B cell (primary cell): Measurements from ENCODE around the gene TCIRG1. TPM values are rescaled to one million over a fixed set of nuclear protein-coding genes. Genes with fewer than 3 reads are reported as not detected.
A peak's percentile ranks its signal among the peaks of the same experiment; 100 is the strongest.

ENCODE experiments used
- ATAC-seq: fragments of 200-7000 bp; cut with Tn5 transposase; one replicate; pipeline ENCODE4 v1.10.0; 2021; ENCODE audit warnings: low read depth, mild to moderate bottlenecking, moderate number of reproducible peaks, moderate library complexity
- CTCF ChIA-PET: fragments of 350-600 bp; sonication (Branson Sonifier 250); formaldehyde crosslinking; loops from one replicate; lab custom pipeline; 2021; ENCODE audit warnings: antibody characterized with exemption, inconsistent platforms; lab: Charles Lee
- POLR2A ChIA-PET: fragments of 350-600 bp; sonication (Branson Sonifier 250); formaldehyde crosslinking; loops from one replicate; lab custom pipeline; 2021; ENCODE audit warnings: antibody characterized with exemption; lab: Charles Lee
- DNase-seq: peaks from one replicate; pipeline ENCODE4 v3.0.0; 2013
- H2AFZ ChIP-seq: 2 replicates; pipeline ENCODE4 v1.6.1; 2012; ENCODE audit warnings: mild to moderate bottlenecking, low read depth, low read length; ENCODE audit not compliant: insufficient read depth, poor library complexity, severe bottlenecking
- H3K27ac ChIP-seq, 2 donors: 1 replicate in 1 of 2; 2 replicates in 1 of 2; pipeline ENCODE4 v1.5.1; 2012 to 2013; ENCODE audit warnings: low read length in 2 of 2, mild to moderate bottlenecking in 2 of 2, moderate library complexity in 1 of 2
- H3K27me3 ChIP-seq, 4 experiments: fragments of 200-600 bp in 1 of 4; sonication (generic) in 1 of 4; replicated peaks in 1 of 4; 1 replicate in 2 of 4; 2 replicates in 2 of 4; pipeline versions ENCODE4 v1.6.1 to v1.7.0; 2013 to 2016; ENCODE audit warnings: low read length in 3 of 4, mild to moderate bottlenecking in 2 of 4, mixed read lengths in 1 of 4, moderate library complexity in 1 of 4; ENCODE audit not compliant: insufficient read depth in 4 of 4, control insufficient read depth in 3 of 4; ENCODE audit errors: control extremely low read depth in 1 of 4
- H3K36me3 ChIP-seq, 2 experiments: replicated peaks in 1 of 2; 1 replicate in 1 of 2; 2 replicates in 1 of 2; pipeline versions ENCODE4 v1.6.1 to v1.7.1; 2013; ENCODE audit warnings: low read length in 1 of 2; ENCODE audit not compliant: insufficient read depth in 2 of 2, control insufficient read depth in 1 of 2; ENCODE audit errors: control extremely low read depth in 1 of 2, extremely low read depth in 1 of 2
- H3K4me1 ChIP-seq, 2 donors: fragments of 200-600 bp in 1 of 2; sonication (generic) in 1 of 2; 1 replicate in 1 of 2; 2 replicates in 1 of 2; pipeline versions ENCODE4 v1.5.1 to v1.6.1; 2013 to 2017; ENCODE audit warnings: low read length in 2 of 2; ENCODE audit not compliant: control insufficient read depth in 2 of 2, insufficient read depth in 2 of 2
- H3K4me2 ChIP-seq: replicated peaks from 2 replicates; pipeline ENCODE3; 2012; ENCODE audit warnings: mild to moderate bottlenecking, low read depth, low read length; ENCODE audit not compliant: poor library complexity, severe bottlenecking
- H3K4me3 ChIP-seq, 5 experiments: fragments of 200-600 bp in 1 of 5; sonication (generic) in 1 of 5; 1 replicate in 3 of 5; 2 replicates in 2 of 5; pipeline versions ENCODE4 v1.5.1 to v1.7.0; 2011 to 2016; ENCODE audit warnings: low read length in 4 of 5, mild to moderate bottlenecking in 4 of 5, low read depth in 2 of 5, control low read depth in 1 of 5, moderate library complexity in 1 of 5; ENCODE audit not compliant: insufficient read depth in 1 of 5; ENCODE audit errors: control extremely low read depth in 1 of 5, extremely low read depth in 1 of 5
- H3K79me2 ChIP-seq: fragments of 200-600 bp; sonication (generic); one replicate; pipeline ENCODE4 v1.6.0; 2016; ENCODE audit warnings: low read length; ENCODE audit not compliant: control insufficient read depth, insufficient read depth
- H3K9ac ChIP-seq: fragments of 200-600 bp; sonication (generic); 2 replicates; pipeline ENCODE4 v1.6.1; 2017; ENCODE audit warnings: mild to moderate bottlenecking, low read length, moderate library complexity
- H3K9me3 ChIP-seq, 3 donors: one replicate each; pipeline versions ENCODE4 v1.6.1 to v1.7.1; 2013; ENCODE audit warnings: low read length in 2 of 3; ENCODE audit not compliant: control insufficient read depth in 2 of 3, insufficient read depth in 1 of 3; ENCODE audit errors: control extremely low read depth in 1 of 3
- H4K20me1 ChIP-seq: 2 replicates; pipeline ENCODE4 v1.6.0; 2012; ENCODE audit warnings: mild to moderate bottlenecking, low read length; ENCODE audit not compliant: insufficient read depth, control insufficient read depth, poor library complexity, severe bottlenecking
- H3K27ac Mint-ChIP-seq: one replicate; pipeline ENCODE4 v1.8.0; 2021; ENCODE audit warnings: mixed read lengths
- H3K27me3 Mint-ChIP-seq: one replicate; pipeline ENCODE4 v1.8.0; 2021; ENCODE audit warnings: mixed read lengths
- H3K4me1 Mint-ChIP-seq: one replicate; pipeline ENCODE4 v1.8.0; 2021; ENCODE audit warnings: mixed read lengths
- H3K4me3 Mint-ChIP-seq: one replicate; pipeline ENCODE4 v1.8.0; 2021; ENCODE audit warnings: mixed read lengths
- H3K9me3 Mint-ChIP-seq: one replicate; pipeline ENCODE4 v1.8.0; 2022; ENCODE audit warnings: mixed read lengths; ENCODE audit not compliant: insufficient read depth
- CTCF ChIP-seq: fragments of 200-600 bp; IDR thresholded peaks from one replicate; pipeline ENCODE4 v1.8.0; 2022; ENCODE audit warnings: antibody characterized with exemption, mild to moderate bottlenecking
- EZH2 ChIP-seq: IDR thresholded peaks from 2 replicates; pipeline ENCODE4 v1.6.1; 2012; ENCODE audit warnings: borderline replicate concordance, low read depth, mild to moderate bottlenecking, moderate library complexity, low read length; ENCODE audit not compliant: insufficient read depth, poor library complexity, severe bottlenecking
- WGBS: methylation state at CpG from one replicate; pipeline ENCODE4 v1.1.5; 2013; ENCODE audit warnings: missing lambda C conversion rate; ENCODE audit not compliant: insufficient coverage; 5-methylcytosine and 5-hydroxymethylcytosine counted together
- intact Hi-C: fragments of 100-400 bp; cut with micrococcal nuclease; formaldehyde crosslinking; loops from one replicate; pipeline ENCODE4 v1.10.0; 2022
- polyA plus RNA-seq: library from polyadenylated mRNA; depleted of rRNA; stranded (reverse); fragments of >200 nt; gene quantifications from 2 replicates; pipeline ENCODE4 v1.2.3, GENCODE V29; 2012
- total RNA-seq, 2 donors: library from RNA; stranded (reverse); fragments of 120-200 nt in 1 of 2; gene quantifications; 1 replicate in 1 of 2; 2 replicates in 1 of 2; pipeline versions ENCODE4 v1.2.3 to v1.2.4, GENCODE V29; 2013 to 2022

The TCIRG1 gene
- total and polyA plus RNA-seq, 2 donors (not counting 1 experiment from before 2014, with no cell fraction given) = 305 to 725 TPM

GRCh38 chr11:68008381-68009337 lies 30.2 kb upstream of the TCIRG1 start:
- Mint-ChIP-seq H3K4me1 (peaks cover 54% of the 10 kb centered on the region), H3K27ac (peak overlapping the region; percentile 86), H3K27me3 (no peaks in the 10 kb centered on the region), H3K4me3 (peak overlapping the region; percentile 76), H3K9me3 (no peaks in the 10 kb centered on the region)
- Histone ChIP-seq H3K79me2 (peaks cover 39% of the 10 kb centered on the region), H3K4me2 (peak overlapping the region; percentile 74), H3K27ac (peak overlapping the region; percentile 46 to 51), H3K36me3 (no peaks in the 10 kb centered on the region), H3K4me1 (peaks cover 56 to 71% of the 10 kb centered on the region in 2 donors), H3K9ac (peak overlapping the region; percentile 18), H4K20me1 (peaks cover 47% of the 10 kb centered on the region), H3K9me3 (no peaks in the 10 kb centered on the region), H3K4me3 (peak overlapping the region in 3 of 5 experiments; percentile 8 to 20 (median 10)), H2AFZ (peak overlapping the region; percentile 35), H3K27me3 (no peaks in the 10 kb centered on the region)
- peak; percentile 74 for DNase-seq
- 45% methylated on average over 23 of the region's 27 CpGs for WGBS
- intact Hi-C loops = loop anchor here (1.0 to 10.0 kb wide), 3 partner anchors 198 to 436 kb away; partner anchors contain the start of gene C11orf24
- ChIA-PET CTCF (interaction anchor here (0.6 to 4.9 kb wide), 14 partner anchors 14 to 363 kb away, joined by 3 to 72 read pairs (median 4); partner anchors contain the start of gene NDUFS8), POLR2A (interaction anchor here (0.7 to 1.1 kb wide), 3 partner anchors 30 to 207 kb away, joined by 3 read pairs; partner anchors contain the start of gene TCIRG1)
- TF ChIP-seq EZH2 (no peak), CTCF (no peak)
- peak; percentile 23 for ATAC-seq
